Smooth muscle cell (in vitro differentiated cells): Measurements from ENCODE around the gene TJAP1. TPM values are rescaled to one million over a fixed set of nuclear protein-coding genes. Genes with fewer than 3 reads are reported as not detected.
A peak's percentile ranks its signal among the peaks of the same experiment; 100 is the strongest.
"Not testable (repeated sequence)": the region's sequence is repeated elsewhere in the genome, so short reads cannot be mapped to it uniquely, and the experiment has no call there.

ENCODE experiments used
- DNase-seq: peaks from one replicate; lab custom pipeline; 2025; ENCODE audit not compliant: unreplicated experiment; lab: John Stamatoyannopoulos, UW
- H2AFZ ChIP-seq: fragments of 200-600 bp; sonication (generic); 2 replicates; pipeline ENCODE4 v1.6.0; 2016; ENCODE audit warnings: antibody characterized with exemption, low read depth, mild to moderate bottlenecking
- H3F3A ChIP-seq: fragments of 200-600 bp; sonication (generic); 2 replicates; pipeline ENCODE4 v1.6.0; 2017; ENCODE audit warnings: antibody characterized with exemption, low read depth
- H3K27ac ChIP-seq: fragments of 200-600 bp; sonication (generic); 2 replicates; pipeline ENCODE4 v1.5.1; 2016; ENCODE audit warnings: low read depth, mild to moderate bottlenecking
- H3K27me3 ChIP-seq: fragments of 200-600 bp; sonication (generic); 2 replicates; pipeline ENCODE4 v1.6.1; 2016; ENCODE audit warnings: low read depth, mild to moderate bottlenecking
- H3K36me3 ChIP-seq: fragments of 200-600 bp; sonication (generic); 2 replicates; pipeline ENCODE4 v1.5.1; 2016; ENCODE audit warnings: low read depth
- H3K4me1 ChIP-seq: fragments of 200-600 bp; sonication (generic); 2 replicates; pipeline ENCODE4 v1.5.1; 2016; ENCODE audit warnings: low read depth
- H3K4me2 ChIP-seq: fragments of 200-600 bp; sonication (generic); 2 replicates; pipeline ENCODE4 v1.6.0; 2016; ENCODE audit warnings: mild to moderate bottlenecking
- H3K4me3 ChIP-seq: fragments of 200-600 bp; sonication (generic); 2 replicates; pipeline ENCODE4 v1.5.1; 2016; ENCODE audit warnings: mild to moderate bottlenecking
- H3K79me2 ChIP-seq: fragments of 200-600 bp; sonication (generic); 2 replicates; pipeline ENCODE4 v1.6.0; 2016; ENCODE audit warnings: low read depth, mild to moderate bottlenecking
- H3K9ac ChIP-seq: fragments of 200-600 bp; sonication (generic); 2 replicates; pipeline ENCODE4 v1.6.0; 2016; ENCODE audit warnings: low read depth
- H3K9me3 ChIP-seq: fragments of 200-600 bp; sonication (generic); replicated peaks from 2 replicates; pipeline ENCODE4 v1.5.1; 2016; ENCODE audit warnings: low read depth
- H4K20me1 ChIP-seq: fragments of 200-600 bp; sonication (generic); 2 replicates; pipeline ENCODE4 v1.6.0; 2016; ENCODE audit warnings: low read depth
- WGBS: methylation state at CpG from one replicate; pipeline ENCODE4 v1.1.7; 2016; ENCODE audit warnings: low lambda C conversion rate; 5-methylcytosine and 5-hydroxymethylcytosine counted together
- polyA plus RNA-seq: library from polyadenylated mRNA; unstranded; fragments of >200 nt; fragmentation: Nextera tagmentation; extraction: Ambion mirVana; gene quantifications from 2 replicates; pipeline ENCODE4 v1.2.1, GENCODE V29; 2016
- total RNA-seq: library from RNA; depleted of rRNA; stranded (reverse); fragments of >200 nt; gene quantifications from 2 replicates; pipeline ENCODE4 v1.2.3, GENCODE V29; 2014
- TF ChIP-seq, protein P1 (sequence below): fragments of 200-600 bp; sonication (generic); IDR thresholded peaks from 2 replicates; pipeline ENCODE4 v1.5.1; 2017; ENCODE audit warnings: borderline replicate concordance, mild to moderate bottlenecking, antibody characterized with exemption; ENCODE audit not compliant: insufficient read depth, poor library complexity, severe bottlenecking

Gene TJAP1
- total and polyA plus RNA-seq, 2 experiments from 2014 or later: 9.3 to 13.5 TPM

DNA sequence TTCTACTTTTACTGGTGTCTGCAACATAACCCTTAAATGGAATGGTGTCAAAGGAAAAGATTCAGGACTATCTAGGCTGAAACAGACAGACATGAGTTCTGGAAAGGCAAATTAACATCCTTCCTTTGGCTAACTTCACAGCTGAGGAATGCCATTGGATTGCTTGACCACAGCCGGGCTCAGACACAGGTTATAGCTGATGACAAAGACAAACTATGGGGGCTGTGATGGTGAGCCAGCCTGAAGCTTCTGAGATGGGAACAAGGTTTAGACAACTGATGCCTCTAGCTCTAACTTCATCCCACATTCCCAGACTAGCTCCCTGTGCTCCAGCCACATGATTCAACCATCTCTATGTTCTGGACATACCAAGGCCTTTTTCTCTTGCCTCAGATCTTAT is 54.8 kb downstream of the TJAP1 start:
- Histone ChIP-seq H3K4me1 (no peaks in the 10 kb centered on the region), H3K4me3 (no peak overlapping the region), H4K20me1 (no peaks in the 10 kb centered on the region), H3K36me3 (peaks cover 12% of the 10 kb centered on the region), H3K9ac (no peak overlapping the region), H3K4me2 (no peak overlapping the region), H3K79me2 (no peaks in the 10 kb centered on the region), H3K9me3 (no peaks in the 10 kb centered on the region), H3F3A (no peaks in the 10 kb centered on the region), H2AFZ (no peak overlapping the region), H3K27ac (peak overlapping the region; percentile 7), H3K27me3 (no peaks in the 10 kb centered on the region)
- no peak for DNase-seq
- WGBS: 83% methylated on average over 1 of the region's 1 CpG
- TF ChIP-seq, protein P1, sequence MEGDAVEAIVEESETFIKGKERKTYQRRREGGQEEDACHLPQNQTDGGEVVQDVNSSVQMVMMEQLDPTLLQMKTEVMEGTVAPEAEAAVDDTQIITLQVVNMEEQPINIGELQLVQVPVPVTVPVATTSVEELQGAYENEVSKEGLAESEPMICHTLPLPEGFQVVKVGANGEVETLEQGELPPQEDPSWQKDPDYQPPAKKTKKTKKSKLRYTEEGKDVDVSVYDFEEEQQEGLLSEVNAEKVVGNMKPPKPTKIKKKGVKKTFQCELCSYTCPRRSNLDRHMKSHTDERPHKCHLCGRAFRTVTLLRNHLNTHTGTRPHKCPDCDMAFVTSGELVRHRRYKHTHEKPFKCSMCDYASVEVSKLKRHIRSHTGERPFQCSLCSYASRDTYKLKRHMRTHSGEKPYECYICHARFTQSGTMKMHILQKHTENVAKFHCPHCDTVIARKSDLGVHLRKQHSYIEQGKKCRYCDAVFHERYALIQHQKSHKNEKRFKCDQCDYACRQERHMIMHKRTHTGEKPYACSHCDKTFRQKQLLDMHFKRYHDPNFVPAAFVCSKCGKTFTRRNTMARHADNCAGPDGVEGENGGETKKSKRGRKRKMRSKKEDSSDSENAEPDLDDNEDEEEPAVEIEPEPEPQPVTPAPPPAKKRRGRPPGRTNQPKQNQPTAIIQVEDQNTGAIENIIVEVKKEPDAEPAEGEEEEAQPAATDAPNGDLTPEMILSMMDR: no peak

DNA sequence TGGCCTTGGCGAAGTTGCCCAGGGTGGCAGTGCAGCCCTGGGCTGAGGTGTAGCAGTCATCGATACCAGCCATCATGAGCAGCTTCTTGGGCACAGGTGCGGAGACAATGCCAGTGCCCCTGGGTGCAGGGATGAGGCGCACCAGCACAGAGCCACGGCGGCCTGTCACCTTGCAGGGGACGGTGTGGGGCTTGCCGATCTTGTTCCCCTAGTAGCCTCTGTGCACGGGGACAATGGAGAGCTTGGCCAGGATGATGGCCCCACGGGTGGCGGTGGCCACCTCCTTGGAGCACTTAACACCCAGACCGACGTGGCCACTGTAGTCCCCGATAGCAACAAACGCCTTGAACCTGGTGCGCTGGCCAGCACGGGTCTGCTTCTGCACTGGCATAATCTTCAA is 61.6 kb downstream of the TJAP1 start:
- over 99% methylated on average over 17 of the region's 17 CpGs for WGBS
- not testable (repeated sequence) for H3F3A ChIP-seq, H3K27me3 ChIP-seq, H3K4me3 ChIP-seq, H3K36me3 ChIP-seq, H3K9ac ChIP-seq, H3K27ac ChIP-seq, H2AFZ ChIP-seq, H4K20me1 ChIP-seq, H3K9me3 ChIP-seq, H3K4me1 ChIP-seq, DNase-seq, H3K79me2 ChIP-seq, H3K4me2 ChIP-seq

DNA sequence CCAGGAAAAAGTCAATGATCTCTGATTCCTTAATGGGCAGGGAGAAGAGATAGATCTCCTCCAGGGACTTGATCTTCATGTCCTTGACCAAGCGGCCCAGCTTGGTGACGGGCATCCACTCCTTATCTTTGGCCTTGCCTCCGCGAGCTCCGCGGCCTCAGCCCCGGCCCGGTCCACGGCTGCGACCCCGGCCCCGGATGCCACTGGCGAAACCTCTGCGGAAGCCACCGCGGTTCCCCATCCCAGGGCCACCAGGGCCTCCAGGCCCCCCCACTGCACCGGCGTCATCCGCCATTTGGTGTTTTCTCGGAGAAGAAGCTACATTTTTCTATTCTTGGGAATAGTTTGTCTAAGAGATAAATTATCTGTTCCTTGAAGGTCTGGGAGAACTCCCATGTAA is 62.0 kb downstream of the TJAP1 start:
- not testable (repeated sequence) for H3K4me1 ChIP-seq, H3F3A ChIP-seq, H3K4me3 ChIP-seq, H4K20me1 ChIP-seq, H3K9ac ChIP-seq, DNase-seq, H3K27me3 ChIP-seq, H3K79me2 ChIP-seq, H3K36me3 ChIP-seq, H2AFZ ChIP-seq, H3K4me2 ChIP-seq, H3K9me3 ChIP-seq, H3K27ac ChIP-seq
- 99% methylated on average over 20 of the region's 20 CpGs for WGBS

DNA sequence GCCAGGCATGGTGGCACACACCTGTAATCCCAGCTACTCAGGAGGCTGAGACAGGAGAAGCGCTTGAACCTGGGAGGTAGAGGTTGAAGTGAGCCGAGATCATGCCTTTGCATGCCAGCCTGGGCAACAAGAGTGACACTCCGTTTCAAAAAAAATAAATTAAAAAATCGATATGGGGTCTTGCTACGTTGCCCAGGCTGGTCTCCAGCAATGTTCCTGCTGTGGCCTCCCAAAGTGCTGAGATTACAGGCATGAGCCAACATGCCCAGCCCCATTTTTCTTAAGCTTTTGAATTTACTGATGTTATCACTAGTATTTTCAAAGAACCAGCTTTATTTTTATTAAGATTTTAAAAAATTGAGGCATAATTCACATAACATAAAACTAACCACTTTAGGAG is 63.1 kb downstream of the TJAP1 start:
- Histone ChIP-seq H3K4me2 (no peak overlapping the region), H3K9ac (no peak overlapping the region), H3K79me2 (no peaks in the 10 kb centered on the region), H3F3A (no peaks in the 10 kb centered on the region), H3K36me3 (no peaks in the 10 kb centered on the region), H3K4me1 (no peaks in the 10 kb centered on the region), H3K27me3 (no peaks in the 10 kb centered on the region), H2AFZ (no peak overlapping the region), H3K27ac (no peak overlapping the region), H3K9me3 (no peaks in the 10 kb centered on the region), H3K4me3 (no peak overlapping the region), H4K20me1 (no peaks in the 10 kb centered on the region)
- no peak for DNase-seq
- WGBS: over 99% methylated on average over 5 of the region's 5 CpGs
- TF ChIP-seq, protein P1: no peak
